GM19043 (cell line): ENCODE data around the gene RNGTT.
"Not testable (repeated sequence)": the region's sequence is repeated elsewhere in the genome, so short reads cannot be mapped to it uniquely, and the experiment has no call there.

Experiments used
- ATAC-seq: cut with Tn5 transposase; IDR thresholded peaks from one replicate; pipeline ENCODE4 v1.9.1; 2021; ENCODE audit warnings: low read depth; ENCODE audit not compliant: unreplicated experiment

RNGTT gene

DNA sequence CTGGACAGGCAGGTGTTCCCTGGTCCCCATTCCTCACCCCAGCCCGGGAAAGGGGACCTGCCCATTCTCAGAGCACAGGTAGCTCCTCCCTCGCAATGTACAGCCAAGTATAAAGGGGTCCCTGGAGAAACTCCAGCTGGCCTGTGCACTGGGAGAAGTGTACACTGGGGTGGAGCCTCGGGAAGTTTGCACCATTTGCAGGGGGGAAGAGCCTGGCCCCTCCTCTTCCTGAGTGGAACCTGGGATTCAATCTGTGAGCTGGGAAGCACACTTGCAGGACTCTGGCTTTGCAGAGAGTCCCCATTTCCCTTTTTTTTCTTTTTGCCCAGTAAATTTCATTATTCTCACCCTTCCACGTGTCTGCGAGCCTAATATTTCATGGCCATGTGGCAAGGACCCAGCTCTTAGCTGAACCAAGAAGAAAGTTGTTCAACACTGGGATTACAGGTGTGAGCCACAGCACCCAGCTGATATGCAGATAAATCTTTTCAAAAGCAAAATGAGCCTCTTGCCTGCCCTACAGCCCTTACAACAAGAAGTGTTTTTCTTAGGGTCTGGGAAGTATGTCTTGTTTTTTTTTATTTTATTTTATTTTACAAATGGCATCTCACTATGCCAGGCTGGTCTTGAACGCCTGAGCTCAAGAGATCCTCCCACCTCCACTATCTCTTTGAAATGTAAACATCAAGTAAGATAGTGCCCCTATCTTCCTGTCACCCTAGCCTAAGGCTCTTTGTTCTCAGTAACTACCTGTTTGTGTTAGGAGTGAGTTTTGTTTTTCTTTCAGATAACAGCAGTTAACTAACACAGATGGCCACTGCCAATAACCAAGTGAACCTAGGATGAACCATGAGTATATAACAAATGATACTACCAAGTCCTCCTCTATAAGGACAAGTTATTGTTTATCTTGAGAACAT is 9.3 kb upstream of the RNGTT start:
- no peak for ATAC-seq

DNA sequence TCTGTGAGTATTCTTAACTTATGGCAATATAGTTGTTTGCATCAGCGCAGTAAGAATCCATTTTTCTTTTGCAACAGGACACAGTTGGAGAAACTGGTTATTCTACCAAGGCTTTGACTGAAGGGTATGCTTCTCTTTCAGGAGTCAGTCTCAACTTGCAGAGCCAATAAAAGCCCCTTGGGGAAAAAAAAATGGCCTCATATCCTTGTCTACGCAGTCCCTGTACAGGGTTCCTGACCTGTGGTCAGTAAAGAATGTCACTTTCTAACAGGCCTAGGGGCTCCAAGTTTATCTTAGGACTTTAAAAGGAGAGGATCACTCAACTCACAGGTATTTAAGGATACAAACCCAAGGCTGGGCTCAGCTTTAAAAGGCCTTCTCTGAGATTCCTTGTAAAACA is 6.9 kb upstream of the RNGTT start:
- ATAC-seq, result no peak

DNA sequence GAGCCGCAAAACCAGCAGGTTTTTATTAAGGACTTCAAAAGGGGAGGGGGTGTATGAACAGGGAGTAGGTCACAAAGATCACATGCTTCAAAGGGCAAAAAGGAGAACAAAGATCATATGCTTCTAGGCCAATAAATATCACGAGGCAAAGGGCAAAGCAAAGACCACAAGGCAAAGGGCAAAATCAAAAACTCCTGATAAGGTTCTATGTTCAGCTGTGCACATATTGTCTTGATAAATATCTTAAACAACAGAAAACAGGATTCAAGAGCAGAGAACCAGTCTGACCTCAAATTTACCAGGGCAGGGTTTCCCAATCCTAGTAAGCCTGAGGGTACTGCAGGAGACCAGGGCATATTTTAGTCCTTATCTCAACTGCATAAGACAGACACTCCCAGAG is 5.8 kb upstream of the RNGTT start:
- ATAC-seq, result not testable (repeated sequence)

DNA sequence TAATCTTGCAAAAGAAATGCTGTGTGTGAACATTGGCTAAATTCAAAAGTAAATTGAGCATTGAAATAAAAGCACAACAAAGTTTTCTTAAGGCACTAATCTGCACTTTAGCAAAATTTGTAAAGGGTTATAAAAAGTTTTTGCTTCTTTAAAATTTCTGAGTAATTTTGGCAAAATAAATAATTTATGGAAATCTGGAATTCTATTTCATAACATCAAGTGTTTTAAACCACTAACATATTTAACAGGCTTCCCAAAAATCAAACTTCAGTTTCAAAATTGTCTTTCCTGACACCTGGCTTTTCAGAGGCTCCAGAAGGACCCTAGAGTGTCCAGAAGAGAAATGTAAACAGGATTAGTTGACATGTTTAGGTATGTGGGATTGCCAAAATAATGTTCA is 4.5 kb upstream of the RNGTT start:
- no peak for ATAC-seq

DNA sequence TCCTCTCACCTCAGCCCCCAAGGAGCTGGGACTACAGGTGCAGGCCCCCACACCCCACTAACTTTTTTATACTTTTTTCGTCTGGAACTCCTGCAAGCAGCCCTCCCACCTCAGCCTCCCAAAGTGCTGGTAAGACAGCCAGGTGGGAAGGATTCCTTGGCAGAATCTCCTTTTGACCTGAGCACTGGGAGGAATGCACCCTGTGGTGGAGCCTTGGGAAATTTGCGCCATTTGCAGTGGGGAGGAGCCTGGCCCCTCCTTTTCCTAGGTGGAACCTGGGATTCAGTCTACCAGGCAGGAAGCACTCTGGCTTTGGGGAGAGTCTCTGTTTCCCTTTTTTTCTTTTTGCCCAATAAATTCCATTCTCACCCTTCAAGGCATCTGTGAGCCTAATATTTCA is 2.3 kb upstream of the RNGTT start:
- ATAC-seq, result no peak

DNA sequence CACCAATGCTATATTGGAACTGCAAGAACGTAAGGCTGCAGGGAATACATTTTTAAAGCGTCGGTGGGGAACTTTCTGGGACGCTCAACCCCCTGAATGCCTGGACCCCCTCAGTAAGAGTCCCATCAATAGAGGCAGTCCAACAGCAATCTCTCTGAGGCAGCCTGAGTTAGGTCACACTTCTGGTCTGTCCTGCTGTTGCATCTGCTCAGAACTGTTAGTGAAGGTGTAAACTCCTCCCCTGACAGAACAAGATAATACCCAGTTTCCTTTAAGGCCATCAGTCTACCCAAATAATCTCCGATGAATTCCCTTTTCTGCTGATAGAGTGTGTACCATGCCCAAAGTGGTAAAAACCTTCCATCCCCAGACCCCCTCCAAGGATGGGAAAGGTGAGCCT is 1.1 kb upstream of the RNGTT start:
- no peak for ATAC-seq

DNA sequence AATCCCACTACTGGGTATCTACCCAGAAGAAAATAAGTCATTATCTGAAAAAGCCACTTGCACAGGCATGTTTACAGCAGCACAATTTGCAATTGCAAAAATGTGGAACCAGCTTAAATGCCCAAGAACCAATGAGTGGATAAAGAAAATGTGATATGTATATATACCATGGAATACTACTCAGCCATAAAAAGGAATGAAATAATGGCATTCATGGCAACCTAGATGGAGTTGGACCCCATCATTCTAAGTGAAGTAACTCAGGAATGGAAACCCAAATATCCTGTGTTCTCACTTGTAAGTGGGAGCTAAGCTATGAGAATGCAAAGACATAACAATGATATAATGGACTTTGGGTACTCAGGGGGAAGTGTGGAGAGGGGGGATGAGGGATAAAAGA is 4.6 kb downstream of the RNGTT start:
- ATAC-seq, result no peak

DNA sequence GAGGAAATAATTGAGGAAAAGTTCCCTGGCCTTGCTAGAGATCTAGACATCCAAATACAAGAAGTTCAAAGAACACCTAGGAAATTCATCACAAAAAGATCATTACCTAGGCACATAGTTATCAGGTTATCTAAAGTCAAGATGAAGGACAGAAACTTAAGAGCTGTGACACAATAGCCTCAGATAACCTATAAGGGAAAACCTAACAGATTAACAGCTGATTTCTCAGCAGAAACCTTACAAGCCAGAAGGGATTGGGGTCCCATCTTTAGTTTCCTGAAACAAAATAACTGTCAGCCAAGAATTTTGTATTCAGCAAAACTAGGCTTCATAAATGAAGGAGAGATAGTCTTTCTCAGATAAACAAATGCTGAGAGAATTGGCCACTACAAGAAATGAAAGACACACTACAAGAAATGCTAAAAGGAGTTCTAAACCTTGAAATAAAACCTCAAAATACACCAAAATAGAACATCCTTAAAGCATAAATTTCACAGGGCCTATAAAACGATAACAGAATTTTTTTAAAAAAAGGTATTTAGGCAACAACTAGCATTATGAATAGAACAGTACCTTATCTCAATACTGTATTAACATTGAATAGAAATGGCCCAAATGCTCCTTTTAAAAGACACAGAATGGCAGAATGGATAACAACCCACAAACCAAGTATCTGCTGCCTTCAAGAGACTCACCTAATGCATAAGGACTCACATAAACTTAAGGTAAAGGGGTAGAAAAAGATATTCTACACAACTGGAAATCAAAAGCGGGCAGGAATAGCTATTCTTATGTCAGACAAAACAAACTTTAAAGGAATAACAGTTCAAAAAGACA is 9.7 kb downstream of the RNGTT start:
- no peak for ATAC-seq

DNA sequence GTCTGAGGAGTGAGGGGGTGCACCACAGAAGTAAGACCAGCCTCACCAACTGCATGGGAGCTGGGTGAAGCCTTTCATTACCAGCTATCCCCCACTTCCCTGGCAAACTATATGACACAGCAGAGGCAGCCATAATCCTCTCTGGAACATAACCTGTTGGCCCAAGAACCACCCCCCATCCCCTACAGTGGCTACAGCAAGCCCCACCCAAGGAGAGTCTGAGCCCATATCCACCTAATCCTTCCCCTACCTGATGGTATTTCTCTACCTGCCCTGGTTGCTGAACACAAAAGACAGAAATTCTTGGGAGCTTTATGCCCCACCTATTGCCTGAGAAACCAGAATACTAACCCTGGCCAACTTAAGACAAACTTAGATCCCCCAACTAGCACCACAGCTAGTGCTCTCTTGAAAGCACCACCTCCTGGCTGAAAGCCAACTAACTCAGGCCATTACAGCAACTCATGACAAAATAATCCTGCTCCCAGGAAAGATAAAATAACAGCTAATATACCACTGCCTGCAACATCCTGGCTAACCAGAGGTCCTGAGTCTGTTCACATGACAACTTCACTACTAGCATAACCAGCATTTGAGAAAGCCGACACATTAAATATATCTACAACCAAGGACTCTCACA is 11.2 kb downstream of the RNGTT start:
- ATAC-seq, result no peak

DNA sequence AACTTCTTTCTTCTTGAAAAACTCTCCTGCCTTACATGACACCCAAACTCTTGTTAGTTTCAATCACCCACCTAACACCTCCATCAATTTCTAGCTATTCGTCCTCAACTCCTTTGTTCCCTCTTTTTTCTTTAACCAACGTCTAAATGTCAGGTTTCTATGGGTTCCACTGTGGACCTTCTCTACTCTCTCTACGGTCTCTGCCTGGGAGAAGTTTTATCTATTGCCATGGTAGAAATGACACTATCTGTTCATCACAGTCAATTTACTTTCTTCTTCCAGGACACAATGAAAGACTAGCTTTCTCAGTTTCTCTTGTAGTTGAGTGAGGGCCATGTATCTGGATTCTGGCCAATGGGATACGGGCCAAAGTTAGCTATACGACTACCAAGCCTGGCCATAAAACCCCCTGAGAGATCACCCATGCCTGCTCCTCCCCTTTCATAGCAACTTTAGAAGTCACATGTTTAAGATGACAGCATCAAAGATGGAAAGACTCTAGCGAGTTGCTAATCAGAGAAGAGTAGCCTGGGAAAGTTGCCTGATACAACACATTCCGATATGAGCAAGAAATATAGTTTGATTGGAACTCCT is 17.9 kb downstream of the RNGTT start:
- no peak for ATAC-seq

DNA sequence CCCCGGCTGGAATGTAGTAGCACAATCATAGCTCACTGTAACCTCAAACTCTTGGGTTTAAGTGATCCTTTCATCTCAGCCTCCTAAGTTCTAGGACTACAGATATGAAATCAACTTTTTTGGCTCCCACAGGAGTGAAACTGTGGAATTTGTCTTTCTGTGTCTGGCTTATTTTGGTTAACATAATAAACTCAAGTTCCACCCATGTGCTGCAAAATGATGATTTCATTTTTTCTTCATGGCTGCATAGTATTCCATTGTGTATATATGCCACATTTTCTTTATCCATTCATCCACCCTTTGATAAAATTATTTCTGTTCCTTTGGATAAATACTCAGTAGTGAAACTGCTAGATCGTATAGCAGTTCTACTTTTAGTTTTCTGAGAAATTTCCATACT is 29.9 kb downstream of the RNGTT start:
- ATAC-seq, result no peak

DNA sequence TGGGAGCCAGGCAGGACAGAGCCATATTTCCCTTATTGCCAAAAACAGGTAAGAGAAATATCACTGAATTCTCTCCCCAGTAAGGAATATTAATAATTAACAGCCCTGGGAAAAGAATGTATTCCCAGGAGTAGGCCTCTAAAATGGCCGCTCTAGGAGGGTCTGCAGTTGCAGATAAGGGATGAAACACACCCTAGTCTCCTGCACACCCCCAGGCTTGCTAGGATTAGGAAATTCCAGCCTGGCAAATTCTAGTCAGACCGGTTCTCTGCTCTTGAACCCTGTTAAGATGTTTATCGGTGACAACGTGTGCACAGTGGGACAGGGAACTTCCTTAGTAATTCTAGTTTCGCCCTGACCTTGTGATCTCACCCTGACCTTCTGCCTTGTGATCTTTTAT is 31.4 kb downstream of the RNGTT start:
- ATAC-seq, result not testable (repeated sequence)

DNA sequence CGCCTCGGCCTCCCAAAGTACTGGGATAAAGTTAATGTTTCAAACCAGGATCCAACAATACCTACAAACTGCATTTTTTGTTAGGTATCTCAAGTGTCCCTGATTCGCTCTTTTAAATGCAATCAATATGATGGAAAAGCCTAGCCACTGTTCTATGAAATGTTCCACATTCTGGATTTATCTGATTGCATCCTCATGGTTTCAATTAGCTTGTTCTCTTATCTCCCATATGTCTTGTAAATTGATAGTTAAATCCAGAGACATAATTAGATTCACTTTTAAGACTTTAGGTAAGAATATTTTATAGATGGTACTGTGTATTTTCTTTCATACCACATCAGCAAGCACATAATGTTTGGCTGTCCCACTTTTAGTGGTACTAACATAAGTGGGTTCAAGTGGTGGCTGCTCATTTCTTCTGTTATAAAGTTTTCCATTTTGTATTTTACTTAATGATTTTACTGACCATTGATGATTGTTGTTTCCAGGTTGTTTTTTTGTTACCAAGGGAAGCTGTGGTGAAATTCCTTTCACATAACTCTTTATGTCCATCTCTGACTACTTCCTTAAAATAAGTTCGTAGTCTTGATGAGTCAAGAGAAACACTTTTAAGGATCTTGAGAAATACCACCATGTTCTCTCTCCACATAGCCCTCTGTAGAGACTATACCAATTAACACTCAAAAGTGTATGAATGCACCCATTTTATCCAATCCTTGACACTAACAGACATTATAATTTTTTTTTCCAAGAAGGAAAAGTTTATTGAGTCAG is 40.5 kb downstream of the RNGTT start:
- no peak for ATAC-seq

DNA sequence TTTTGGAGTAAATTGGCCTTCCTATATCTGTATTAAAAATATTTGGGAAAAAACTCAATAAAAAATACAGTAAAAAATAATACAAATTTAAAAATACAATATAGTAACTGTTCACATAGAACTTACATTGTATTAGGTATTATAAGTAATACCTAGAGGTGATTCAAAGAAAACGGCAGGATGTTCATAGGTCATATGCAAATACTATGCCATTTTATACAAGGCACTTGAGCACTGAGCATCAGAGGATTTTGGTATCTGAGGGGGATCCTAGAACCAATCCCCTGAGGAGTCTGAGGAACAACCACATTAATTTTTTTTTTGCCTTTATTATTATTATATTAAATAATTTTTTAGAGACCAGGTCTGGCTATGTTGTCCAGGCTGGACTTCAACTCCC is 41.7 kb downstream of the RNGTT start:
- no peak for ATAC-seq

DNA sequence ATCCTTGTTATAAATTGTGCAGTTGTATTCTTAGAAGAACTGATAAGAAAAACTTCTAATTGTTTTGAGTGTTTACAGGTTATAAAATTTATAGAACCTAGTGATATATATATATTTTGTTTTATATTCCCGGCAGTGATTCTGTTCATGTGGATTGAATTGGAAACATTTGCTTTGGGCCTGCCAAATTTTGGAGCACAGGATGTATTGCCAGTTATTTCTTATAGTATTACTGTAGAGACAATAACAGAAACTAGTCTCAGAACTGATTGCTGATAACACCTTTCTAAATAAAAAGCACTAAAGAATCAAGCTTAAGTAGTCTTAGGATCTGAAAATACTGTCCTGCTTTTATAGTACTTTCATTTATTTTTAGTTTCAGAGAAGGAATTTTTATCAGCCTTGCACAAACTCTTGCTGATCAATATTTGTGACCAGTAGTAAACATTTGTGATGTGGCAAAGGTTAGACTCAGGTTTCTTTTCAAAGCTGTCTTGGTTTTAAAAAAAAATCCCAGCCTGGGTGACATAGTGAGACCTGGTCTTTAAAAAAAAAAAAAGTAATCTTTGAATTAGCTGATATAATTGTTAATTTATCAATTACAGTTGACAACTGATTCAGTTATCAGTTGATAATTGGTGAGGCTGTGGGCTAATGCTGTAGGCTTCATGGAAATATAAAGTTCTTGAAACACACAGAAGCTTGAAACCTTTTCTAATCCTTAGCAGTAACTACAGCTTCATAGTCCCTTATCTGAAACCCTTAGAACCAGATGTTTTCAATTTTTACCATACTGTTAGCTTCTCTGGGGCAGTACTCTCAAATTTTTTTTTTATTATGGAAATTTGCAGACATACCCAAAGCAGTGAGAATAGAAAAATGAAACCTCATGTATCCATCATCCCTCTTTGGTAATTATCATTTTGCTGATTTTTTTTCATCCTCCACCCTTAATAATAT is 42.4 kb downstream of the RNGTT start:
- ATAC-seq, result no peak

DNA sequence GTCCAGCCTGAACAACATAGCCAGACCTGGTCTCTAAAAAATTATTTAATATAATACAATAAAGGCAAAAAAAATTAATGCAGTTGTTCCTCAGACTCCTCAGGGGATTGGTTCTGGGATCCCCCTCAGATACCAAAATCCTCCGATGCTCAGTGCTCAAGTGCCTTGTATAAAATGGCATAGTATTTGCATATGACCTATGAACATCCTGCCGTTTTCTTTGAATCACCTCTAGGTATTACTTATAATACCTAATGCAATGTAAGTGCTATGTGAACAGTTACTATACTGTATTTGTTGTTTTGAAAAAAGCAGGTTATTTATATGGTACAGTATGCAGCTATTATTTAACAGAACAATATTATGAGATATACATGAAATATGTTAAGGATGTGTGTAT is 43.3 kb downstream of the RNGTT start:
- no peak for ATAC-seq

DNA sequence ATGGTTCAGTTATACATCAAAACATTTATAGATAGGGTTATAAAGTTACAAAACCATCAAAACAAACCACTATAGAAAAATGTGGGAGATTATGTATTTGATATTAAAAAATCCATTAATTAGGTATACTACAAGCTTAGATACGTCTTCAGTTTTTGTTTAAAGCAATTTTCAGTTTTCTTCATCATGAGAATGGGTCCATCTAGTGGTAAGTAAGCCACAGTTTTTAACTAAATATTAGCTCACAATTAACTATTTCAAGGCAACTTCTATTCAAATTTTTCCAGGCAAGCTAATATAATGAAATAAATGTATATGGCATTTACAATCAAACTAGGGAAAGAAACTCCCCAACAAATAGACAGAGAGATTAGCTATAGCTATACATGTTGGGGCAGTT is 44.4 kb downstream of the RNGTT start:
- no peak for ATAC-seq

DNA sequence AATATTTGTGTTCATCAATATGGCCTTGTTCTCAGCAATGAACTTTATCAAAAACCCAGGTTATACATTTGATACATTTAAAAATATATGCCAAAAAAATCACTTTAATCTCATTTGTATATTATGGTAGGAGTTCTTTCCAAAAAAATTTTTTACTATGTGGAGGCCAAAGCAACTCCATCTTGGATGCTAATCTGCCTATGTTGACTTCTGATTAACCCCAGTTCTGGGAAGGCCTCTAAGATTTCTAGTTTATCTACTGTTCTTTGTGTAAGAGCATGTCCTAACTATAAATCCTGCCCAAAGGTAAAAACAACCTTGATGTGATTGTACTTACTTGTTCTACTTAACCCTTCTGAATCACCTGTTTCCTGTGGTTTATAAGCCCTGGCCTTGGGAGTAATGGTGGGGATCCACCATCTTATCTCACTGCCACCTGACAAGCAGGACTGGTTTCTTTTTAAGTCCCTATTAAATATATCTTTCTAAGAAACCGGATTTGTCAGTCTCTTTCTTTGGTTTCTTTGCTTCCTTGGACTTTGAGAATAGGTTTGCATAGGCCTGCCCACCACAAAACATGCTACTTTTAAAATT is 46.7 kb downstream of the RNGTT start:
- no peak for ATAC-seq
